ENCODE measurements around the gene PDK4.
A peak's percentile ranks its signal among the peaks of the same experiment; 100 is the strongest.
"Not testable (repeated sequence)": the region's sequence is repeated elsewhere in the genome, so short reads cannot be mapped to it uniquely, and the experiment has no call there.

Gene PDK4

GRCh38 chr7:95614442-95614940, 18.2 kb upstream of the PDK4 start:
- ATAC-seq, result no peak
- no peaks in the 10 kb centered on the region for H3K27me3 Mint-ChIP-seq
- H3K36me3 Mint-ChIP-seq, result peaks cover 26% of the 10 kb centered on the region
- H3K4me1 Mint-ChIP-seq, result peaks cover 23% of the 10 kb centered on the region
- peaks cover 12% of the 10 kb centered on the region for H3K9me3 Mint-ChIP-seq
- H3K27ac Mint-ChIP-seq, result peak overlapping the region; percentile 30
- no peak overlapping the region for H3K4me3 Mint-ChIP-seq

GRCh38 chr7:95611224-95611623, 14.9 kb upstream of the PDK4 start:
- Mint-ChIP-seq H3K27me3 (no peaks in the 10 kb centered on the region), H3K36me3 (peaks cover 26% of the 10 kb centered on the region), H3K4me3 (no peak overlapping the region), H3K4me1 (peaks cover 56% of the 10 kb centered on the region), H3K27ac (peak overlapping the region; percentile 30), H3K9me3 (peaks cover 14% of the 10 kb centered on the region)
- no peak for ATAC-seq

- H3K36me3 Mint-ChIP-seq, result peaks cover 15% of the 10 kb centered on the region
- H3K4me3 Mint-ChIP-seq, result peak overlapping the region; percentile 60
- H3K27me3 Mint-ChIP-seq, result no peaks in the 10 kb centered on the region
These were observed 13.1 kb upstream of the PDK4 start for GRCh38 chr7:95609277-95609971.

GRCh38 chr7:95608359-95609173, 12.2 kb upstream of the PDK4 start:
- Mint-ChIP-seq H3K4me1 (peaks cover 58% of the 10 kb centered on the region), H3K27ac (peak overlapping the region; percentile 86), H3K27me3 (no peaks in the 10 kb centered on the region), H3K36me3 (peaks cover 6% of the 10 kb centered on the region), H3K4me3 (peak overlapping the region; percentile 60), H3K9me3 (peaks cover 3% of the 10 kb centered on the region)
- ATAC-seq, result peak; percentile 99

More at GRCh38 chr7:95609277-95609971, 13.1 kb upstream of the PDK4 start:
- Mint-ChIP-seq H3K27ac (peak overlapping the region; percentile 86), H3K4me1 (peaks cover 58% of the 10 kb centered on the region), H3K9me3 (peaks cover 7% of the 10 kb centered on the region)
- ATAC-seq, result no peak

- ATAC-seq, result no peak
- H3K4me1 Mint-ChIP-seq, result peaks cover 63% of the 10 kb centered on the region
- H3K36me3 Mint-ChIP-seq, result no peaks in the 10 kb centered on the region
- H3K4me3 Mint-ChIP-seq, result no peak overlapping the region
- peaks cover 3% of the 10 kb centered on the region for H3K9me3 Mint-ChIP-seq
- H3K27me3 Mint-ChIP-seq, result no peaks in the 10 kb centered on the region
- H3K27ac Mint-ChIP-seq, result peak overlapping the region; percentile 86
These were observed 11.2 kb upstream of the PDK4 start for GRCh38 chr7:95607561-95607960.

GRCh38 chr7:95605275-95605674, 9.0 kb upstream of the PDK4 start:
- ATAC-seq, result no peak
- H3K27ac Mint-ChIP-seq, result no peak overlapping the region
- H3K4me1 Mint-ChIP-seq, result peaks cover 48% of the 10 kb centered on the region
- peaks cover 3% of the 10 kb centered on the region for H3K9me3 Mint-ChIP-seq
- H3K4me3 Mint-ChIP-seq, result no peak overlapping the region
- no peaks in the 10 kb centered on the region for H3K36me3 Mint-ChIP-seq
- no peaks in the 10 kb centered on the region for H3K27me3 Mint-ChIP-seq

- peaks cover 44% of the 10 kb centered on the region for H3K4me1 Mint-ChIP-seq
- not testable (repeated sequence) for H3K4me3 Mint-ChIP-seq, H3K27ac Mint-ChIP-seq, H3K27me3 Mint-ChIP-seq, H3K36me3 Mint-ChIP-seq, ATAC-seq, H3K9me3 Mint-ChIP-seq
These were observed 8.5 kb upstream of the PDK4 start for GRCh38 chr7:95604811-95605210.

- peaks cover 40% of the 10 kb centered on the region for H3K4me1 Mint-ChIP-seq
- H3K27me3 Mint-ChIP-seq, H3K36me3 Mint-ChIP-seq, H3K9me3 Mint-ChIP-seq, ATAC-seq, H3K27ac Mint-ChIP-seq, H3K4me3 Mint-ChIP-seq: not testable (repeated sequence)
These were observed 8.1 kb upstream of the PDK4 start for GRCh38 chr7:95604397-95604796.

GRCh38 chr7:95602421-95602820, 6.1 kb upstream of the PDK4 start:
- Mint-ChIP-seq H3K27ac (no peak overlapping the region), H3K4me1 (peaks cover 20% of the 10 kb centered on the region), H3K27me3 (no peaks in the 10 kb centered on the region)

GRCh38 chr7:95601316-95601715, 5.0 kb upstream of the PDK4 start:
- H3K36me3 Mint-ChIP-seq, result no peaks in the 10 kb centered on the region
- no peak overlapping the region for H3K4me3 Mint-ChIP-seq
- peaks cover 9% of the 10 kb centered on the region for H3K4me1 Mint-ChIP-seq
- no peaks in the 10 kb centered on the region for H3K27me3 Mint-ChIP-seq
- H3K9me3 Mint-ChIP-seq, result peaks cover 3% of the 10 kb centered on the region
- no peak overlapping the region for H3K27ac Mint-ChIP-seq
- no peak for ATAC-seq

More at GRCh38 chr7:95602421-95602820, 6.1 kb upstream of the PDK4 start:
- Mint-ChIP-seq H3K4me3 (no peak overlapping the region), H3K36me3 (no peaks in the 10 kb centered on the region), H3K9me3 (peaks cover 3% of the 10 kb centered on the region)
- ATAC-seq, result no peak

GRCh38 chr7:95599069-95599468, 2.8 kb upstream of the PDK4 start:
- no peak for ATAC-seq
- Mint-ChIP-seq H3K9me3 (no peaks in the 10 kb centered on the region), H3K27me3 (peaks cover 9% of the 10 kb centered on the region), H3K4me1 (peaks cover 14% of the 10 kb centered on the region), H3K27ac (no peak overlapping the region), H3K36me3 (no peaks in the 10 kb centered on the region), H3K4me3 (no peak overlapping the region)

- no peak overlapping the region for H3K27ac Mint-ChIP-seq
- ATAC-seq, result no peak
- no peaks in the 10 kb centered on the region for H3K9me3 Mint-ChIP-seq
- H3K36me3 Mint-ChIP-seq, result no peaks in the 10 kb centered on the region
- H3K27me3 Mint-ChIP-seq, result peaks cover 9% of the 10 kb centered on the region
- H3K4me1 Mint-ChIP-seq, result peaks cover 14% of the 10 kb centered on the region
- no peak overlapping the region for H3K4me3 Mint-ChIP-seq
These were observed 2.2 kb upstream of the PDK4 start for GRCh38 chr7:95598511-95598910.

GRCh38 chr7:95595746-95596197, 544 bp downstream of the PDK4 start:
- Mint-ChIP-seq H3K27me3 (peaks cover 9% of the 10 kb centered on the region), H3K4me1 (peaks cover 8% of the 10 kb centered on the region), H3K9me3 (no peaks in the 10 kb centered on the region), H3K27ac (peak overlapping the region; percentile 74), H3K4me3 (peak overlapping the region; percentile 86), H3K36me3 (no peaks in the 10 kb centered on the region)
- ATAC-seq, result no peak

GRCh38 chr7:95594185-95594584, 2.1 kb downstream of the PDK4 start:
- ATAC-seq, result no peak
- no peak overlapping the region for H3K4me3 Mint-ChIP-seq
- H3K27ac Mint-ChIP-seq, result no peak overlapping the region
- H3K4me1 Mint-ChIP-seq, result peaks cover 10% of the 10 kb centered on the region
- H3K9me3 Mint-ChIP-seq, result no peaks in the 10 kb centered on the region
- peaks cover 9% of the 10 kb centered on the region for H3K27me3 Mint-ChIP-seq
- H3K36me3 Mint-ChIP-seq, result no peaks in the 10 kb centered on the region

GRCh38 chr7:95593343-95593742, 3.0 kb downstream of the PDK4 start:
- H3K27me3 Mint-ChIP-seq, result peaks cover 9% of the 10 kb centered on the region
- H3K27ac Mint-ChIP-seq, result no peak overlapping the region
- H3K4me3 Mint-ChIP-seq, result no peak overlapping the region
- no peaks in the 10 kb centered on the region for H3K9me3 Mint-ChIP-seq
- peaks cover 13% of the 10 kb centered on the region for H3K4me1 Mint-ChIP-seq
- no peak for ATAC-seq
- no peaks in the 10 kb centered on the region for H3K36me3 Mint-ChIP-seq
